Muscle of back (tissue), 11 donors: ENCODE measurements around the gene FNBP1. TPM values are rescaled to one million over a fixed set of nuclear protein-coding genes. Genes with fewer than 3 reads are reported as not detected.
A peak's percentile ranks its signal among the peaks of the same experiment; 100 is the strongest.

ENCODE experiments used
- DNase-seq, 3 donors: peaks; one replicate each; pipeline versions ENCODE4 v3.0.0 to v3.0.0-alpha.2; 2013
- polyA plus RNA-seq, 10 donors: library from polyadenylated mRNA; unstranded; fragments of 120-200 nt; gene quantifications; one replicate each; pipeline ENCODE4 v1.2.1, GENCODE V29; 2013; ENCODE audit not compliant: insufficient read length in 10 of 10

Gene FNBP1
- polyA plus RNA-seq, 10 donors, result 17.7 to 22.8 (median 21.2) TPM

DNA sequence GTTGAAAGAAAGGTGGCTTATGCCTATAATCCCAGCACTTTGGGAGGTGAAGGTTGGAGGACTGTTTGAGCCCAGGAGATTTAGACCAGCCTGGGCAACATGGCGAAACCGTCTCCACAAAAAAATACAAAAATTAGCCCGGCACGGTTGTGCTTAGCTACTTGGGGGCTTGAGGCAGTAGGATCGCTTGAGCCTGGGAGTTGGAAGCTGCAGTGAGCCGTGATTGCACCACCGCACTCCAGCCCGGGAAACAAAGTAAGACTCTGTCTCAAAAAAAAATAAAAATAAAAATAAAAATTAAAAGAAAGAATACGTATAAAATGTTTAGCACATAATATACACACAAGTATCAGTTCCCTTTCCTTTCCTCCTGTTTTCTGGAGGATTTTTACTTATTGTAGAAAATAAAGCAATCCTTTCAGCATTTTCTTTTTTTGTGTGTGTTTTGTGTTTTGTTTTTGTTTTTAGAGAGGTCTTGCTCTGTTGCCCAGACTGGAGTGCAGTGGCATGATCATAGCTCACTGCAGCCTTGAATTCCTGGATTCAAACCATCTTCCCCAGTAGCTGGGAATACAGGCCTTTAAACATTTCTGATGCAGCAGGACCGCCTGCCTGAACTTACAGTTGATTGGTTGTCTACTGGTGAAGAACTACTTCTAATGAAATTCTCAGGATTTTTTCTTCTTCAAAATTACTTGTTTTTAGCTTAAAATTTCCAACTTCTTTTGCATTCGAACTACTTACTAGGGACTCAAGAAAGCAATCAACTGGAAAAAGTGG is 6.6 kb upstream of the FNBP1 start:
- DNase-seq, result no peak

DNA sequence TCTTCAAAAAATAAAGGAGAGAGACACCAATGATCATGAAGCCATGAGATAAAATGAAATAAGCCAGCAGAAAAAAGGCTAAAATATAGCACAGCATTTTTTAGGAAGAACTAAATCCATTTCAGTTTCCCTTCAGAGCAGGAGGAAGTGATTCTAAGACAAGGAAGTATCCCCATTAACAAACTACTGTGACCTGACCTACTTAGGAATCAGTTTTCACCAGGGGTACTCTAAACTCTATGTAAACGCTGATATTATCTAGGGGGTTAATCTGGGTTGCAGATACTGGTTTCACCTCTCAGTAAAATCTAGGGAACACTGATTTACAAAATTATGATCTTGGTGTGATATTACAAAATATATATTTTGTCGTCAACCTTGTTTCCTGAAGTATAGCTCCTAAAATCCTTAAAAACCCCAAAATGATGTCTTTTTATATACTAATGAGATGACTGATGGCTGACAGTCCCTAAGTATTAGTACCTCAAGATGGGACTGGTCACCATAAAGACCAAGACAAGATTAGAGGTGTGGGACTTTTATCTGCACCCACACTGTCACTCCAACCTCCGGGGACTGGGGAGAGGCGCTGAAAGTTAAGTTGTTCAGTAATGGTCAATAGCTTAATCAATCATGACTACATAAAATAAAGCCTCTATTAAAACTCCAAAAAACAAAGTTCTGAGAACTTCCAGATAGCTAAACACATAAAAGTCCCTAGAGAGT is 2.9 kb upstream of the FNBP1 start:
- no peak for DNase-seq

DNA sequence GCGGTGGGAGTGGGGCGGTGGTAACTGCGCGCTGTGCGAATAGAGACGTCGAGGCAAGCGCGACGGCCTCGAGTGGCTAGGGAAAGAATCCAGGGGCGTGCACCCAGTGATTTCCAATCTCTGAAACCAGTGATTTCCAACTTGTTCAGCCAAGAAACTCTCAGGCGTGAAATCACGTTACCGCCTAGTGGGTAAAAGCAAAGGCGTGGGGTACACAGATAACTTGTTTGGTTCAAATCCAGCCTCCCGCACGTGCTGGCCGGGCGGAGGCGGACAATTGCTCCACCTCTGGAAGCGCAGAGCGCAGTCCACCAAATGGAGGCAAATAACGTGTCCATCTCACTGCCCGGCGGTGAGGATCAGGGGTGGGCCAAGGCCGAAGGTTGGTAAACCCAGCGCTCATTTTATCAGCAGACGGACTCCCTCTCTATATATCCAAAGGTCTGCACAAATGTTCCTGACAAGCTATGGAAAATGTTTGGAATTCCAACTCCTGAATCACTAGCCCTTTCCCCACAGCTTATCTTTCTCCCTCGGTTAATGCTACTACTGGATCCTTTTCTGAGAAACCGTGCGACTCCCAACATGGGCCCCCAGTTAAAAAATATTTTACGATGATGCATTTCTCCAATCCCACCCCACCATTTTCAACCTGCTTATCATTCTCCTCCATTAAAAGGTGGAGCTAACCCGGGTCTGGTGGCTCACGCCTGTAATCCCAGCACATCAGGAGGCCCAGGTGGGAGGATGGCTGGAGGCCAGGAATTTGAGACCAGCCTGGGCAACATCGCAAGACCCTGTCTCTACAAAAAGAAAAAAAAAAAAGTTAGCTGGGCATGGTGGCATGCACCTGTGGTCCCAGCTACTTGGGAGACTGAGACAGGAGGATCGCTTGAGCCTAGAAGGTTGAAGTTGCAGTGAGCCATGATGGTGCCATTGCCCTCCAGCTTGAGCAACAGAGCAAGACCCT is 950 bp upstream of the FNBP1 start:
- peak in 1 of 3 donors; percentile 71 for DNase-seq

DNA sequence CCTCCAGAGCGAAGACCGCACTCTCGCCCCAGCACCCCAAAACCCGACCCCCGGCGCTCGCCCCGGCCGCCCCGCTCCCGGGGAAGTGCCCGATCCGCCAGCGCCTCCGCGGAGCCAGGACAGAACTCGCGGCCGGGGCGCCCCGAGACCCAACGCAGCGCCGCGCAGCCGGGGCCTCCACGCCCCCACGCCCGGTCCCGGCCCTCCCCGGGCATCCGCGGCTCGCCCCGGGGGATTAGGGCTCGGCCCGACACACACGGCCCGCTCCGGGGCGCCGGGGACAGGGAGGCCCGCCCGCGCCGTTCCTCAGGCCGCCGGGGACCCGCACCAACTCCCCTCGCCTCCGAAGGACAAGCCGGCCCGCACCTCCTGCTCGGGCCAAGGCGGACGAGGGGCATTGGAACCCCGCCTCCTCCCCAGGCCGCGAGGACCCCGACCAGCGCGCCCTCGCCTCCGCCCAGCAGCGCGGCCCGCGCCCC is 544 bp downstream of the FNBP1 start:
- peak in 1 of 3 donors; percentile 24 for DNase-seq

DNA sequence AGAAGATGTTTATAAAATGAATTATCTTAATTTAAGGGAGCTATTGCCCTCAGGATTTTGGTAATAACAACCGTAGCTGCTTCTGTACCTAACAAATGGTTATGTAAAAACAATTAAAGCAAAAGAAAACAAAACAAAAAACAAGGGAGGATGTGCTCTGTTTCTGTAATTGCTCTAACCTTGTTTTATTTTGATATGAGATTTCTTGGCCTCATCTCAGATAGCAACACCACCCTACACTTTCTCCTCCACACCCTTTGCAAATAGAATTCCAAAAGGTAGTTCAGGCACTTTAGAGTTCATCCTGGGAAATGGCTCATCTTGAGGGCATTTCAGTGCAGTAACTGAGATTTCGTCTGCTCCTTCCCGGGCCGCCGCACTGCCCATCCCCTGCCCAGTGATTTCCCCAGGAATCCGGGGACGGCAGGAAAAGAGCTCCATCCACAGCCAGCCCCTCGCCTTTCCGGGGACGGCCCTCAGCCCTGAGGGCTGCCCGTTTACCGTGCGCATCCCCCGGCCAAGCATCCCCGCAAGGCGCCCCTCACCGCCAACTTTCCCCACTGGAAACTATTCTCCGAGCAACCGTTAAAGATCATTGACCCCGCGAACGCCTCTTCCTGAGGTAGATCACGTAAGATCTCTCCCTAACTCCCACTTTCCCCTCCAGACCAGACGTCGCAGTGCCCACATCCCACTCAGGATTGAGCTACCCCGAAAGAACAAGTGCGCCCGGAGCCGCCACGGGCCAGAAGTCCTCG is 1.2 kb downstream of the FNBP1 start:
- DNase-seq, result peak in 2 of 3 donors; percentile 30 to 73

DNA sequence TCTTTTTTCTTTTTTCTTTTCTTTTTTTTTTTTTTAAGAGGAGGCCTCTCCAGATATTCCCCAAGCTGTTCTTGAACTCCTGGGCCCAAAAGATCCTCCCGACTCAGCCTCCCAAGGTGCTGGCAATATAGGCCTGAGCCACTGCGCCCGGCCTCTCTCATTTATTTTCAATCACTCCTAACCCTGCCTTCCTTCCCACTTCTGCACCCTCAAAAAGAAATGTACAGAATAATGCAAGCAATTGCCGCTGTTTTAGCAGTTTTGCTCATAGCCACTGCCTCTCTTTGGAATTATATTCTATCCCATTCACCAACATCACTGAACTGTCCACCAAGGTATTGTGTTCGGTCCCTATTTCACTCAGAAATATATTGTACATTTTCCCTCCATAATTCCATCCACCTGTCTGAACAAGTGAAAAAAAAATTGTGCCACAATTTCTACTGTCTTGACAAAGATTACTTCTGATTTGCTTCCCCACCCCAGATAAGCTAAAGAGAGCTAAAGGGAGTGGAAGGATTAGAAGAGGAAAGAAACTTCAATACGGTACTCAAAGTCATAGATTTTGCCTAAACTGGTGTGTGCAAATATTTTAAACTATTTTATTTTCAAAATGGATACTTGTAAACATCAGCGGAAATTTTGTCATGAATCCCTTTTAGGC is 1.9 kb downstream of the FNBP1 start:
- no peak for DNase-seq

DNA sequence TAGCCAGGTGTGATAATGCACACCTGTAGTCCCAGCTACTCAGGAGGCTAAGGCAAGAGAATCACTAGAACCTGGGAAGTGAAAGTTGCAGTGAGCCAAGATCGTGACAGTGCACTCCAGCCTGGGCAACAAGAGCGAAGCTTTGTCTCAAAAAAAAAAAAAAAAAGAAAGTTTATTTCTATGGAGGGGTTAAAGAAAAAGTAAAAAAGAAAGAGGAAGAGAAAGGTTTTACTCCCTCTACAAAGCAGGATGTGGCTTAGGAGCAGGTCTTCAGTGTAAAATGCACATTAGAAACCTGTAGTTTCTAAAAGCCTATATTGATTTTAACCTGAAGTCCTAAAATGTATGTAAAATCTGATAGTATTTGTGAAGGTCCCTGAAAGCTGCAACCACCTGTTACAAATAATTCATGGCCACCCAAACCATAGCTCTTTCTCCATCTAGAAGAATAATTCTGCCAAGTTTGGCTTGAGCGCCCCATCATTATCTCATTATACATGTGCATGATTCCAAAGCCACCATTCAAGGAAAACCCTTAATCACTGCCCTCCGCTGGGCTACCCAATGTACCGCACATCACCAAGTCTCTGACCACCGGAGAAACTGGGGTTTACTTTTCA is 3.4 kb downstream of the FNBP1 start:
- DNase-seq, result no peak

DNA sequence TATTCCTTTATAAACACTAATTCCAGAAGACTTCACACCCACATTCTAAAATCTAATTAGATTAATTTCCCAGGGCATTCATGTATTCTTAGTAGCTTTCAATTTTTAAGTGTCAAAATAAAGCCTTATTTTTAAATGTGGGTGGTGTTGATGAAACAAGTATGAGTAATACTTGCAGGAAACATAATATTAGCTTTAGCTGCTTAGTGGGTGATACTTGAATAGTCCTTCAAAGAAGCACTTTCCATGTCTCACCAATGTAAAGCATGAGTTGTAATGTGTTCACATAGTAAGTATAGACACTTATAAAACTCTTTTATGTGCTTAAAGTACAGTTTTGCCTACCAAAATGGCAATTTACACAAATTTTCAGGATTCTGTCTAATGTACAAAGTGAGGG is 6.9 kb downstream of the FNBP1 start:
- no peak for DNase-seq

DNA sequence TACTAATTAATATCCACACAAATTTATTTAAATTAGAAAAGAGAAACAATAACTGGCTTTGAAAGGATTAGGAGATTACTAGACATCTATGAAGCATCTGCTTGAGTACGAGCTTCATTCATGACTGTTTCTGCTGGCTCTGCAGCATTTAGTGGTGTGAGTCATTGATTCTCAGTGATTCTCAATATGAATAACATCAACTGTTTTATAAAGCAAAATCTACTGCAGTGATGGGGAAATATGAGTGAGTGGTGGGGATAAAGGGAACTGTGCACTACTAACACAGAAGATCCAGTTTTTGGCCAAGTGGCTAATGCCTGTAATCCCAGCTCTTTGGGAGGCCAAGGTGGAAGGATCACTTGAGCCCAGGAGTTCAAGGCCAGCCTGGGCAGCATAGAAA is 8.4 kb downstream of the FNBP1 start:
- no peak for DNase-seq

DNA sequence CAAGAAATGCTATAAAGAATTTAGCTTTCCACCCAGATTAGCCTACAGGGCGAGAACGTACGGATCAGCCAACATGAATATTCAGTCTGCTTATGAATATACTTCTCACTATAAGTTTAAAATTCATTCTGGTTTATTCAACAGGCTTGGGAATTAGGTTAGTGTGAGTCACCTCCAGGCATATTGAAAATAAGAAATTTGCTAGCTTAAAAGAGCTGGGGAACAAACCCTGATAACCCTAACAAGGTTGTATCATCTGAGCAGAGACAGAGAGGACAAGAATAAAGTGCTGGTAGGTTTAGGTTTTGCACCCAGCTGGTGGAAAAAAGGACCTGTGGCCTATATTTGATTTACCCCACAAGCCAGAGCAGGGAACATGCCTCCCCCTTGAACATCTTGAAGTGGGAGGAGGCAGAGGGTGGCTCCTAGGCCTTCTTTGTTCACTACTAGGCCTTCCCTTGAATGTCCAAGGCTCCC is 12.3 kb downstream of the FNBP1 start:
- DNase-seq, result no peak

DNA sequence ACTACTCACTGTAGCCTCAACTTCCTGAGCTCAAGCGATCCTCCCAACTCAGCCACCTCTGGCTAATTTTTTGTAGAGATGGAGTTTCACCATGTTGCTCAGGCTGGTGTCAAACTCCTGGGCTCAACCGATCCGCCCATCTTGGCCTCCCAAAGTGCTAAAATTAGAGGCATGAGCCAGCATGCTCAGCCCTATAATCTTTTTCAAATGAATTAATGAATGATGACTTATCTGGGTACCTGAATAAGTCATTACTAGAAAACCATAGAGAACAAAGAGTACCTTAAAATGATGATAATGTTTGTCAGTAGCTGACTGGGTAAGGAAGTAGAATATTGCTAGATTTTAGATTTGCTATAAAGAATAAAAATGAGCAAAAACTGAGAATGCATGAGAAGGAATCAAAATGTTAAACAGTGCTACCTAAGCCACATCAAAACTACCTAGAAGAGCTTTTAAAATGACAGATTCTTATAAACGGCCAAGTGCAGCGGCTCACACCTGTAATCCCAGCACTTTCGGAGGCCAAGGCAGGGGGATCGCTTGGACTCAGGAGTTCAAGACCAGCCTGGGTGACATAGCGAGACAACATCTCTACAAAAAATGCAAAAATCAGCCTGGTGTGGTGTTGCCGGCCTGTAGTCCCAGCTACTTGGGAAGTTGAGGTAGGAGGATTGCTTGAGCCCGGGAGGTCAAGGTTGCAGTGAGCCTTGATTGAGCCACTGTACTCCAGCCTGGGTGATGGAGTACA is 13.6 kb downstream of the FNBP1 start:
- DNase-seq, result no peak

DNA sequence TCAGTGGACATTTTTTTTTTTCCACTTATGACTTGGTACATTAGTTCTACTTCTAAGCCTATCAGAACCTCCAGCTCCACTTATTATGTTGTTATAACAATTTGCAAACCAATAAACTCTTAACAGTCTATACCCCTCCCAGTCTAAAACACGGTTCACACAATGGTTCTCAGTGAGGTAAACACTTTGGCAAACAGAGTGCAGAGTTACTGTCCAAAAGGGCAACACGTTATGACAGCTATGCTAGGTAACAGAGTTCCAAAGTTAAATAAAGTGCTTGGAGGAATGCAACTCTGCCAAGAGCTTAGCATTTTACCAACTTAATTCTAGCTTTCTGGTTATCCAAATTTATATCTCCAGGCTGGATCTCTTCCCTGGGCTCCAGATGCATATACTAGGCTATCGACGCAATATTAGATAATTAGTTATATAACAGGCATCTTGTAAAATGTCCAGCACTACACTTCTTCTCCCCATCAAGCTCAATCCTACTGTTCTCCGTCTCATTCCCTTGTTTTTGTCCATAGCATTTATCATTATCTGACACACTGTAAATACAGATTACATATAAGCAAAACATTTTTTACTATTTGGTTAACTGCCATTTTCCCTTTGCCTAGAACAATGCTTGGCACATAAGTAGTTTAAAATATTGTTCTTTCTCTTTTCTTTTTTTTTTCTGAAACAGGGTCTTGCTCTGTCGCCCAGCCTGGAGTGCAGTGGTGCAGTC is 14.3 kb downstream of the FNBP1 start:
- no peak for DNase-seq

DNA sequence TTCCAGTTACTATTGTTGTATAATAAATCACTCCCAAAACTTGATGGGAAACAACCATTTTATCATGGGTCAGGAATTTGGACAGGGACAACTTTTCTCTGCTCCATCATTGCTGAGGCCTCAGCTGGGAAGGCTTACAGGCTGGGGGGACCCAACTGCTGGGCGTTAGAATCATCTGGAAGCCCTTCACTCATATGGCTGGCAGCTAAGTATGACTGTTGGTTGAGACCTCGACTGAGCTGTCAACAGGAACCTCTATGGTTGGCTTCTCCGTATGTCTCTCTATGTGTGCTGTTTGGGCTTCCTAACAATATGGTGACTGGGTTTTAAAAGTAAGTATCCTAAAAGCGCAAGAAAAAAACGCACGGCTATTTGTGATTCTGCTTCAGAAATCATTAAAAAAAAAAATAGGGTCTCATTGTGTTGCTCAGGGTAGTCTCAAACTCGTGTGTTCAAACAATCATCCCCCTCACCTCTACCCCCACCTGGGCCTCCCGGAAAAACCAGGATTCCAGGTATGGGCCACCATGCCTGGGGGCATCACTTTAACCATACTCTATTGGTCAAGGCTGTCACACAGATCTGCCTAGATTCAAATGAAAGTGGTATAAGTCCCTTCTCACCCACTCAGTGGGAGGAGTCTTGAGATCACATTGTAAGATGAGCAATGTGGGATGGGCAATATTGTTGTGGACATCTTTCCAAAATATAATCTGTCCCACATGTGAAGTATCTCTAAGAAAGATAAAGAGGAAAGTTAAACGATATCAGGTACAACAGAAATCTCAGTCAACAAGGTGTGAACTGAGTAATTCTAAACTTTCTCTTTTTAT is 15.2 kb downstream of the FNBP1 start:
- no peak for DNase-seq

DNA sequence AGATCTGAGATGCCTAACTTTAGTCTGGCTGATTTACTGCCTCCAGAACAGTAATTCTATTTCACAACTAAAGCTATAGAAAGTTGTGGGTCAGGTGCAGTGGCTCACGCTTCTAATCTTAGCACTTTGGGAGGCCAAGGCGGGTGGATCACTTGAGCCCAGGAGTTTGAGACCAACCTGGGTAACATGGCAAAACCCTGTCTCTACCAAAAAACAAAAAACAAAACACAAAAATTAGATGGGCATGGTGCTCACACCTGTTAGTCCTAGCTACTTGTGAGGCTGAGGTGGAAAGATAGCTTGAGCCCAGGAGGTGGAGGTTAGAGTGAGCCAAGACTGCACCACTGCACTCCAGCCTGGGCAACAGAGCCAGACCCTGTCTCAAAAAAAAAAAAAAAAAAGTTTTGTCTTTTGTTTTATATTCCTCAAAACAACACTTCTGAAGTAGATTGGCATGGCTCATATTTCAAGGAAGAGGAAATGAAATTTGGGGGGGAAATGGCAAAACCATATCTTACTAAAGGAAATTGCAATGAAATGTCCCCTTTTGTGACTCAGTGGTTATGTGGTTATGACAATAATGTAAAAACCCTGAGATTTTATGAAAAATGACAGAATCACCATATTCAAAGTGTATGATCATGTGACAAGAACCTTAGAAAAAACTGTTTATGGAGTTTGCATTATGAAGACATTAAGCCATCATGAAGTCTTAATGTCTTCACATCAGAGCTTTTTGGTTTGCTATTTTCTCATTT is 16.2 kb downstream of the FNBP1 start:
- DNase-seq, result no peak

DNA sequence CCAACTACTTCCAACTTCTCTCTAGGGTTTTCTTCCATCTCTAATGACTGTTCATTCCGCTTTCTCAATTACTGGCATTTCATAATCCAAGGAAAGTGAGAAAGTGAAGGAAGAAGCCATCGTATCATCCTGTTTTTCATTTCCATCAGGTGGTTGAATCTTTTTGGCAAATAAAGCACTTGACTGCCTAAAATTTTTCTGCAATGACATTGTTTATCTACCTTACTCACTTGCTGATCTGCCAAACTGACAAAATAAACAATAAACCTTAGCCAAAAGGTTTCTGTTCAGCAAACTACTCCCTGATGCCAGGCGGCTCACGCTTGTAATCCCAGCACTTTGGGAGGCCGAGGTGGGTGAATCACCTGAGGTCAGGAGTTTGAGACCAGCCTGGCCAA is 18.4 kb downstream of the FNBP1 start:
- DNase-seq, result no peak

DNA sequence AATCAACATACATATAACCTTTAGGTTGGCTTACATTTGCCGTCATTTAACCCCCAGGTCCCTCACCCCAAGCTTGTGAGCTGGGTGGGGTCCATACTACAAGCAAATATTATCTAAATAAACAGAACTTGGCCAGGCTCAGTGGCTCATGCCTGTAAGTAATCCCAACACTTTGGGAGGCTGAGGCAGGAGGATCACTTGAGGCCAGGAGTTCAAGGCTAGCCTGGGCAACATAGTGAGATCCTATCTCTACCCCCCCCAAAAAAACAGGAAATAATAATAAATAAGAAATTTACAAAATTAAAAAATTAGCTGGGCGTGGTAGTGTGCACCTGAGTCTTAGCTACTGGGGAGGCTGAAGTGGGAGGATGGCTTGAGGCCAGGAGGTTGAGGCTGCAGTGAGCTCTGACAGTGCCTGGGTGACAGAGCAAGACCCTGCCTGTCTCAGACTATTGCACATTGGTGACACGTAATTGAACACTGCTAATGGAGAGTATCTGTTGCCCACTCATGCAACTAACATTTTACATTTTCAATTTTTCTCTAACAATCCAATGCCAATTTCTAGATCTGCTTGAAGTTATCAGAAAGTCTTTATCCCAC is 18.9 kb downstream of the FNBP1 start:
- DNase-seq, result no peak
